ENCODE data around the gene UGCG.
"Not testable (repeated sequence)": the region's sequence is repeated elsewhere in the genome, so short reads cannot be mapped to it uniquely, and the experiment has no call there.

The UGCG gene

DNA sequence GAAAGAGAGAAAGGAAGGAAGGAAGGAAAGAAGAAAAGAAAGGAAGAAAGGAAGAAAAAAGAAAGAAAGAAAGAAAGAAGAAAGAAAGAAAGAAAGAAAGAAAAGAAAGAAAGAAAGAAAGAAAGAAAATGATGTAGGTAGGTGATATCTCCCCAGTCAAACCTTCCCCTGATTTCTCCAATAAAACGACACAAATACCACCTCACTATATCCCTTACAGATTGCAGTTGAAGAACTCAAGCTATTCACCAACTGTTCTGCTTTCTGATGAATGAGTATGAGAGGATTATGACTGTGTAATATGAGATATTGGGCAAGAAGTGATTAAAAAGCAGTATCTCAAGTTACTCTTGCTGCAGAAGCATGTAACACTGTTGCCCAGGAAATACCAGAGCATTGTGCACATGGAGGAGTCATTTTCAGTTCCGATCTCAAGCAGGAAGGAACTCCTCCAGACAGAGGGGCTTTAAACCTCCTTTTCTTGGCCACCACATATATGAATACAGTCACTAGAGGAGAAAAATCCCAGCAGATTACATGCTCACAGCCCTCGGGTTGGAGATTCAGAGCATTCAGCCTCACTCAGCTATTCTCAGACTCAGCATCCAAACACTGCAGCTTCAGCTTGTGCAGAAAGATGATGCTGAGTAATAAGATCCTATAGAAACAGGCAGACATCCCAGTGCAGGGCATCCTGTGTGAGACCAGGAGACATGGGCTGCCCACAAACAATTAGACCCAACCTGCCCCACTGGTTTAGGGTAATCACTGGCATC is 61.4 kb downstream of the UGCG start:
- no peak for DNase-seq

GRCh38 chr9:111959468-111960359 is 63.1 kb downstream of the UGCG start:
- DNase-seq: no peak

DNA sequence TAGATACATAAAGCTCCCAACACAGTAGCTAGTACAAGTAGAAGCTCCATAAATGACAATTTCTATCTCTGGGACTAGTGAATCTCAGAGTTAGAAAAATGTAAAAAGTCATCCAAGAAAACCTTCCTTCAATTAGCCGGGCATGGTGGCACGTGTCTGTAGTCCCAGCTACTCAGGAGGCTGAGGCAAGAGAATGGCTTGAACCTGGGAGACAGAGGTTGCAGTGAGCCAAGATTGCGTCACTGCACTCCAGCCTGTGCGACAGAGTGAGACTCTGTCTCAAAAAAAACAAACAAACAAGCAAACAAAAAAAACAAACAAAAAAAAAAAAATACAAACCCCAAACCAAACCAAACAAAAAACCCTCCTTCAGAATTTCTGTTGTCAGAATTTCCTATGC is 63.9 kb downstream of the UGCG start:
- DNase-seq: not testable (repeated sequence)

DNA sequence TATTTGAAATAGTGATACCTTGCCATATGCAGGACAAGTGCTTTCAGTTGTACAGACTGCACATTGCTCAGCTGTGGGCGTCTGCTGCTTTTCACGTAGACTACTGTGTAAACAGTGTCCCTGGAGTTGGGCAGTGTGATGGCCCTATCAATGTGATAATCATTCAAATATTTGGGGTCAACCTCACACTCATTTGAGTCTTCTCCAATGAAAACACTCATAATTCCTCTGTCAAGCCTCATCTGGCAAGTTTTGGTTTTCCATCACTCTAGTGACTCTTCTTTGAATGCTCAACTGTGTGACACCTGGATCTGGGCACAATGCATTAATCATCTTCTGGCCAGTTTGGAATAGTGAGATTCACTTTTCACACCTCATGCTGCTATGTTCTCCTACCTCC is 64.4 kb downstream of the UGCG start:
- no peak for DNase-seq

- no peak for DNase-seq
Observed at GRCh38 chr9:111961575-111961974, 65.0 kb downstream of the UGCG start.

- DNase-seq: no peak
Observed at GRCh38 chr9:111962021-111962420, 65.4 kb downstream of the UGCG start.

GRCh38 chr9:111963995-111964394 is 67.4 kb downstream of the UGCG start:
- DNase-seq: no peak

DNA sequence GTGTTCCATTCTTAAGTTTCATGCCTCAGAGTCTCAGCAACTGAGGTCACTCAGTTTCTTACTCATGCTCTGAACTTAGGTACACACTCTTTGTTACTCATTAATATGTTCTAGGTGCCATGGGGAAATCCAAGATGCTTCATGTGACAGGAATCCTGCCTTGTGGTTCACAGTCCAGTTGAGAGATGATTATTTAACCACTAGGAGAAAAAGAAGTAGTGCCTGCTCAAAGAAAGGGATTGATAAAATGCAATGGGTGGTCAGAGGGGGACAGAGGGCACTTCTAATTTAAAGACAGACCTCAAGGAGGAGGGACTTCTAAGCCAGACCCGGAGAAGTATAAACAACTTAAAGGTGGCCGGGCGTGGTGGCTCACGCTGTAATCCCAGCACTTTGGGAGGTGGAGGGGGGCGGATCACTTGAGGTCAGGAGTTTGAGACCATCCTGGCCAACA is 69.0 kb downstream of the UGCG start:
- no peak for DNase-seq

GRCh38 chr9:111966124-111966723 is 69.6 kb downstream of the UGCG start:
- DNase-seq: no peak

GRCh38 chr9:111966861-111967291 is 70.3 kb downstream of the UGCG start:
- DNase-seq: no peak

- DNase-seq: no peak
Observed at GRCh38 chr9:111967621-111968020, 71.0 kb downstream of the UGCG start.

DNA sequence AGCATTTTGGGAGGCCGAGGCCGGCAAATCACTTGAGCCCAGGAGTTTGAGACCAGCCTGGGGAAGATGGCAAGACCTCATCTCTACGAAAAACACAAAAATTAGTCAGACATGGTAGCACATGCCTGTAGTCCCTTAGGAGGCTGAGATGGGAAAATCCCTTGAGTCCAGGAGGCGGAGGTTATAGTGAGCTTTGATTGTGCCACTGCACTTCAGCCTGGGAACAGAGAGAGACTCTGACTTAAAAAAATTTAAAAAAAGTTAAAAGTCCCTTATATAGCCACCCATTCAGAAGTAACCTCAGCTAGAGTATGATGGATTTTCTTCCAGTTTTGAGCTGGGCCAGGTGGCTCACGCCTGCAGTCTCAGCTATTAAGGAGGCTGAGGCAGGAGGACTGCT is 72.4 kb downstream of the UGCG start:
- DNase-seq: no peak

- DNase-seq: no peak
Observed at GRCh38 chr9:111969622-111970021, 73.0 kb downstream of the UGCG start.

DNA sequence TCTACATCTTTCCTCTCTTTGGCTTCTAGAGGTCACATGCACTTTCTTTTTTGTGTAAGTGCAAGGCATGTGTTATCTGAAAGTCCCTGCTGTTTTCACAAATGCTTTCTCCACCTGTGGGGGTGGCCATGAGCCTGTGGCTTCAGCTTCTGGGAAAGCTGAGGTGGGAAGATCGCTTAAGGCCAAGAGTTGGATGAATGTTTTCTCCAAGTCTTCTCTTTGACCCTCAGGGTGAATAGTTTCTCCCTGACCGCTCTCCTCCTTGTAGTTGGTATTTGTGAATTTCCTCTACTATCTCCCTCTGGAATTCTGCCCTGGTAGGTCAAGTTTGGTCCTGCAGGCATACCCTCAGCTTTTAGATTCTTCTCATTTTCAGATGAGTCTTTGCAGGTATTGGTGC is 74.2 kb downstream of the UGCG start:
- DNase-seq: no peak

DNA sequence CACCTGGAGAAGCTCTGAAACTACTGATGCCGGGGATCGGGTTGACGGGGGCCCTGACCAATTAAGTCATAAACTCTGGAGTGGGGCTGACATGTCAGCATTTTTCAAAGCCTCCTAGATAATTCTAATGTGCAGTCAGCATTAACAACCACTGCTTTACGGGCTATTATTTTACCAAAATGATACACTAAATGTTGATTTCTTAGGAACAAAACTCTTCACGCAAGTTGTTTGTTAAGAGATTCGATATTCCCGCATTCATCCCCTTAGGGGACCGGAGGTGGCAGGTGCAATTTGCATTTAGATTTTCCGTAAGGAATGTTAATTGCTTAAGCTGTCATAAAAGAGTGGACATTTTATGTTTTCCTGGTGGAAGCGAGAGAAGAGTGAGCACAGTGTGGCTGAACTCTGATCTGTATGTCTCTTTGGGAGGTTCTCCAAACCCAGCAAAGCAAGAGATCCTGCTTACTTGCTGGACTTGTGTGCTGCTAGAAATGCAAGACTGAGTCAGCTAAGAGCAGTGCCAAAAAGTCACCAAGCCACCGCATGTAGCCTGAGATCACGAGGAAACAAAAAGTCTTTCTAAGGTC is 77.6 kb downstream of the UGCG start:
- DNase-seq: no peak

DNA sequence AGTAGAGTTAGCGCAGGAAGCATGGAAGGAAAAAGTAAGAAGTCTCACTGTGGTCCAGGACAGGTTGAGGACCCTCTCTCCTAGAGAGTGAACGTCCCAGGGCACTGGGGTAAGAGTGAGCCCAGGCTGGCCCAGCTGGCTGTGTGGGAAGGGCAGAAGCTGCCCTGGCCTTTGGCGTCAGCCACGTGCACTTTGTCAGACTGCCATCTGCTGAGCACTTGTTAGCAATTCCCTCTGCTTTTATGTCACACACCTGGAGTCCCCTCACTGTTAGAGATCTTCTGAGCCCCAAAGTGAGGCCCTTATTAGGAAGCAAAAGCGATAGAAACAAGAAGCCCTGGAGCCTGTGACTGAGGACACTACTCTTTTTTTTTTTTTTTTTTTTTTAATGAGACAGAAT is 79.1 kb downstream of the UGCG start:
- DNase-seq: no peak

DNA sequence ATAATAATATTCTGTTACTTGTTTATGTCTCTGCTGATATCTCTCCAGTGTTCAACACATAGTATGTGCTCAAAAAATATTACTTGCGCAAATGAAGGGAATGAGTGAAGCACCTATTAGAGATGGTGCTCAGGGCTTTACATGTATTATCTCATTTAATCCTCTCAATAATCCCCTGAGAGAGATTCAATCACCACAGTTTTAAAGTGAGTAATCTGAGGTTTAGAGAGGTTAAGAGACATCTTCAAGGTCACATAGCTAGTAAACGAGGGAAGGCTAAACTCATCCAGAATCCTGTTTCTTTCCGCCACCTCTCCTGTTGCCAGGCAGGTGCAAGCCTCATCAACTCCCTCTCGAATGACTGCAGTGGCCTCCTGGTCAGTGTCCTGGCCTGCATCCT is 82.0 kb downstream of the UGCG start:
- DNase-seq: no peak

- no peak for DNase-seq
Observed at GRCh38 chr9:111979561-111979960, 82.9 kb downstream of the UGCG start.

DNA sequence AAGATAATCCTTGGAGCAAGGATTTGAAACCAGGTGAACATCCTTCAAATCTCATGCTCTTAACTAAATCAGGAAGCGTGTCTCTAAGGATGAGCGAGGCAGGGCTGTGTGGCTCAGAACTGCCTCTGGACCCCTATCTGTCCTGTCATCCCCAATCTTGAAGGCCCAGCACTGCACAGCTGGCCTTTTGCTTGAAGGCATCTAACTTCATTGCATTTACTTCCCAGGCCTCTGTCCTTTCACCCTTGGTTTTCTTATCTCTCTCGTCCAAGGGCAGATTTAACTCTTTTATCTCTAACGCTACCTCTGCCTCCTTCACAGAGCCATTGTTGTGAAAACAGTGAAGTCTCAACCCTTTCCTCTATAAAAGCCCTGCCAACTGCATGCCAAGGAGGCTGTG is 83.8 kb downstream of the UGCG start:
- no peak for DNase-seq

GRCh38 chr9:111983484-111983908 is 86.9 kb downstream of the UGCG start:
- DNase-seq: no peak

GRCh38 chr9:111984086-111984802 is 87.6 kb downstream of the UGCG start:
- DNase-seq: no peak
